Ascending aorta (tissue), 2 donors: ENCODE results near the gene PLEKHG3. TPM values are rescaled to one million over a fixed set of nuclear protein-coding genes. Genes with fewer than 3 reads are reported as not detected.

Experiments used
- DNase-seq, 2 donors: peaks; one replicate each; pipeline ENCODE4 v3.0.0-alpha.2; 2019; ENCODE audit warnings: low spot score in 2 of 2
- H3K27ac ChIP-seq, 2 donors: fragments of 200-600 bp; sonication (generic); one replicate each; pipeline ENCODE4 v1.5.1; 2016 to 2017; ENCODE audit warnings: mild to moderate bottlenecking in 1 of 2
- H3K27me3 ChIP-seq: fragments of 200-600 bp; sonication (generic); one replicate; pipeline ENCODE4 v1.5.1; 2017
- H3K36me3 ChIP-seq, 2 donors: fragments of 200-600 bp; sonication (generic); one replicate each; pipeline ENCODE4 v1.5.1; 2016
- H3K4me1 ChIP-seq, 2 donors: fragments of 200-600 bp; sonication (generic); one replicate each; pipeline ENCODE4 v1.5.1; 2016 to 2017; ENCODE audit warnings: mild to moderate bottlenecking in 1 of 2
- H3K4me3 ChIP-seq, 2 donors: fragments of 200-600 bp; sonication (generic); one replicate each; pipeline ENCODE4 v1.5.1; 2016 to 2017; ENCODE audit warnings: mild to moderate bottlenecking in 1 of 2
- H3K9me3 ChIP-seq, 2 donors: fragments of 200-600 bp; sonication (generic); one replicate each; pipeline ENCODE4 v1.5.1; 2016
- intact Hi-C: fragments of 100-400 bp; cut with DNase I; formaldehyde crosslinking; loops from one replicate; pipeline ENCODE4 v1.15.1; 2023
- total RNA-seq: library from RNA; depleted of rRNA; stranded (reverse); fragments of >200 nt; gene quantifications from one replicate; pipeline ENCODE4 v1.1.0, GENCODE V29; 2016
- TF ChIP-seq, protein P1 (sequence below), 3 experiments: fragments of 200-600 bp in 2 of 3; fragments of 450-650 bp in 1 of 3; sonication (generic) in 2 of 3; IDR thresholded peaks; one replicate each; pipeline ENCODE4 v1.5.1; 2016 to 2019; ENCODE audit warnings: antibody characterized with exemption in 3 of 3, mild to moderate bottlenecking in 1 of 3, moderate library complexity in 1 of 3

Gene PLEKHG3
- total RNA-seq, 1 donor from 2014 or later = 134 TPM

DNA sequence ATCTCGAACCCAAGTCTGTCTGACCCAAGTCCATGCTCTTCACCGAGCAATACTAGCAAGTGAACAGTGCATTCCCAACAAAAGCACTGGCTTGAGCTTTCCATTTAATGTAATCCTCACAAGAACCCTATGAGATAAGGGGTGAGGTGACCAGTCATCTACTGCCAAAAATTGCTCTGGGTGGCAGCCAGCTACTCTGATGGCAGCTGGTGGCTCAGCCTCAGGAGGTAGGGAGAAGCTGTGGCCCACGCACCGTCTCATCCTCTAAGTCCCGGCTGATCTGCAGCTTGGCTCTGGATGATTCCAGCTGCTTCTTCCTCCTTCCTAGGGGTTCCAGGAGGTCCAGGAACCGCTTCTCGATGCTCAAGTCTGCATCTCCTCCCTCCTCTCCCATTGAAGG is 75.2 kb downstream of the PLEKHG3 start:
- no peaks in the 10 kb centered on the region for H3K4me1 ChIP-seq
- H3K36me3 ChIP-seq = no peaks in the 10 kb centered on the region
- no peak overlapping the region for H3K4me3 ChIP-seq
- no peak for DNase-seq
- no peaks in the 10 kb centered on the region for H3K9me3 ChIP-seq
- intact Hi-C loops = no loop called here
- H3K27me3 ChIP-seq = no peaks in the 10 kb centered on the region
- H3K27ac ChIP-seq = no peak overlapping the region
- TF ChIP-seq, protein P1, sequence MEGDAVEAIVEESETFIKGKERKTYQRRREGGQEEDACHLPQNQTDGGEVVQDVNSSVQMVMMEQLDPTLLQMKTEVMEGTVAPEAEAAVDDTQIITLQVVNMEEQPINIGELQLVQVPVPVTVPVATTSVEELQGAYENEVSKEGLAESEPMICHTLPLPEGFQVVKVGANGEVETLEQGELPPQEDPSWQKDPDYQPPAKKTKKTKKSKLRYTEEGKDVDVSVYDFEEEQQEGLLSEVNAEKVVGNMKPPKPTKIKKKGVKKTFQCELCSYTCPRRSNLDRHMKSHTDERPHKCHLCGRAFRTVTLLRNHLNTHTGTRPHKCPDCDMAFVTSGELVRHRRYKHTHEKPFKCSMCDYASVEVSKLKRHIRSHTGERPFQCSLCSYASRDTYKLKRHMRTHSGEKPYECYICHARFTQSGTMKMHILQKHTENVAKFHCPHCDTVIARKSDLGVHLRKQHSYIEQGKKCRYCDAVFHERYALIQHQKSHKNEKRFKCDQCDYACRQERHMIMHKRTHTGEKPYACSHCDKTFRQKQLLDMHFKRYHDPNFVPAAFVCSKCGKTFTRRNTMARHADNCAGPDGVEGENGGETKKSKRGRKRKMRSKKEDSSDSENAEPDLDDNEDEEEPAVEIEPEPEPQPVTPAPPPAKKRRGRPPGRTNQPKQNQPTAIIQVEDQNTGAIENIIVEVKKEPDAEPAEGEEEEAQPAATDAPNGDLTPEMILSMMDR (IDR thresholded peaks at IDR 0.05) = no peak

DNA sequence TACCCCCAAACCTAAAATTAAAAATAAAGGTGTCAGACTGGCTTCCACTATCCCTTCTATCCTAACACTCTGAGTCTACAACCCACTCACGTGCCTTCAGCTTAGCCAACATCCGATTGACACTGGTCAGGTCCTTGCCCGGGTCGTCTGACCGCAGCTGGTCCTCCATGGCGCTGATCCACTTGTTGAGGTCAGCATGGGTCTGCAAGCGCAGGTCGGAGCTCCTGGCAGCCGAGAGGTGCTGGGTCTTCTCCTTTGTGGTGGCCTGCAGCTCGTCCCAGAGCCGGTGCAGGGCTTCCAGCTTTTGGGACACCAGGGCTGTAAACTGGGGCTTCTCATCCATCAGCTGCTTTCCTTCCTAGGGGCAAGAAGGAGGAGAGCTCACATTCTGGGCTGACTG is 78.0 kb downstream of the PLEKHG3 start:
- TF ChIP-seq, protein P1 (IDR thresholded peaks at IDR 0.05) = no peak
- no peak for DNase-seq
- intact Hi-C loops = no loop called here

DNA sequence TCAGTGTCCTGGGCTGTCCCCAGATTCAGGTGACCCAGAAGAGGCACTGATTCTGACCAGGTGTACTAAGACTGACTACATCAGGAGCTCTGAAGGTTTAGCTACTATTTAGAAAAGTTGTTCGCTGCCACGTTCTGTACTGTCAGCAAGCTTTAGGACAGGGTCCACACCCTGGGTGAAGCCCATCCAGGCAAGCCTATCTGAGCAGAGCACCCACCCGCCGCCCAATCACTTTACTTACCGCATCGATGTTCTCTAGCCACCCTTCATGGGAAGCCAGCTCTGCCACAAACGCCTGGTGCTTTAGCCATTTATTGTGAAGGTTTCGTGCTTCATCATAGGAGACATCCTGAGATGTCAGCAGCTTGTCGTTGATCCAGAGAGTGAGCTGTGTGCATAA is 79.8 kb downstream of the PLEKHG3 start:
- TF ChIP-seq, protein P1 (IDR thresholded peaks at IDR 0.05) = no peak
- H3K27me3 ChIP-seq = no peaks in the 10 kb centered on the region
- no peak for DNase-seq
- H3K4me1 ChIP-seq = no peaks in the 10 kb centered on the region
- intact Hi-C loops = no loop called here
- no peaks in the 10 kb centered on the region for H3K36me3 ChIP-seq
- H3K9me3 ChIP-seq = no peaks in the 10 kb centered on the region
- H3K4me3 ChIP-seq = no peak overlapping the region
- H3K27ac ChIP-seq = no peak overlapping the region

More for the DNA sequence above, 78.0 kb downstream of the PLEKHG3 start:
- no peaks in the 10 kb centered on the region for H3K27me3 ChIP-seq
- no peaks in the 10 kb centered on the region for H3K36me3 ChIP-seq
- no peak overlapping the region for H3K4me3 ChIP-seq
- H3K4me1 ChIP-seq = no peaks in the 10 kb centered on the region
- no peak overlapping the region for H3K27ac ChIP-seq
- H3K9me3 ChIP-seq = no peaks in the 10 kb centered on the region

DNA sequence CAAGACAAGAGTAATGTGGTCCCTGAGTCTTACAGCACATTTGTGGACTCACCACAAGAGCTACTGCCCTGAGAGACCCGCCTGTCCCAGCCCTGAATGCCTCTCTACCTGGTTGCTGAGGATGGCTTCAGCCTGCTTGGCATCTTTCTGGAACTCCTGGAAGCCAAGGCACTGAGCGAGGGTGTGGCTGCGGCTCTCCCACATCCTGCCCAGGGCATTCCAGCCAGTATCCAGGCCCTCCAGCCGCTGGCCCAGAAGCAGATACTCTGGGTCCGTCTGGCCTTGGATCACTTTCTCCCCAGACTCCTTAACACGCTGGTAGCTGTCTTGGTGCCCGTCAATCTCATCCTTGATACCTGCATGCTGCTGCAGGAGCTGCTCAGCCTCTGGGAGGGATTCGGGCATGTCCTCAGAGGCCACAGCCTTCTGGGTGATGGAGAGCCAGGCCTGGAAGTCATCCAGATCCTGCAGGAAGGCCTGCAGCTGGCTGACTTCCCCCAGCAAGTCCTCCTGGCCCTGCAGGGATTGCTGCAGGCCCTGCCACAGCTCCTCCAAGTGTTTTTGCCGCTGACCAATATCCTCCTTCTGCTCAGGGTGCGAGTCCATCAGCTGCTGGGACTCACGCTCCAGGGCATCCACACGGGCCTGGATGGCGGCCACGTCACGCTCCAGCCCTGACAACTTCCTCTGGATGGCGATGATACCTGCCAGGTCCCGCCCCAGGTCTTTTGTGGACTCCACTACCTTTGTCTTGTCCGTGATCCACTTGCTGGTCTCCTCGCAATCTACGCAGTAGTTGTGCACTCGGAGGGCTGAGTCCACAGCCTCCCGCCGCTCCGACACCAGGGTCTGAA is 82.3 kb downstream of the PLEKHG3 start:
- Histone ChIP-seq H3K27ac (no peak overlapping the region), H3K4me1 (no peaks in the 10 kb centered on the region), H3K36me3 (no peaks in the 10 kb centered on the region), H3K27me3 (no peaks in the 10 kb centered on the region), H3K9me3 (no peaks in the 10 kb centered on the region), H3K4me3 (no peak overlapping the region)
- TF ChIP-seq, protein P1 (IDR thresholded peaks at IDR 0.05) = no peak
- DNase-seq = no peak
- intact Hi-C loops = no loop called here

DNA sequence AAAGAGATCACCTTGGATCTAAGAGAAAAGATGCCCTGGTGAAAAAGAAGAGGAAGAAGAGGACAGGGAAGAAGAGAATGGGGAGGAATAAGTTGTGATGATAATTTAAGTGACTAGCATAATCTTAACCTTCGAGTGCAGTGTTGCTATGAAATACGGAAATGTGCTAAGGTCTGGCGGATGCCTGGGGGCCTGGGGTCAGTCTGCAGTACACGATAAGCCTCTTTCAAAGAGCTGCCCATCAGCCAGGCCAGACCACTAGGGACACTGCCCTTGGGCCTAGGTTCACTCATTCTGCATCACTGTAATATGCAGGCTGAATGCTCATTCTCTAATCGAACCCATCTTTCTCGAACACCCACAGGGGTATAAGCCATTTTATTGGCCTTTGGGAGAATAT is 83.4 kb downstream of the PLEKHG3 start:
- no peak for DNase-seq
- Histone ChIP-seq H3K9me3 (no peaks in the 10 kb centered on the region), H3K27ac (no peak overlapping the region), H3K27me3 (no peaks in the 10 kb centered on the region), H3K4me1 (no peaks in the 10 kb centered on the region), H3K36me3 (no peaks in the 10 kb centered on the region), H3K4me3 (no peak overlapping the region)
- TF ChIP-seq, protein P1 (IDR thresholded peaks at IDR 0.05) = no peak
- intact Hi-C loops = no loop called here
